ENCODE measurements around the gene NBL1. TPM values are rescaled to one million over a fixed set of nuclear protein-coding genes. Genes with fewer than 3 reads are reported as not detected.

The NBL1 gene
- total RNA-seq, 2 donors from 2014 or later = 53.0 to 63.7 TPM

DNA sequence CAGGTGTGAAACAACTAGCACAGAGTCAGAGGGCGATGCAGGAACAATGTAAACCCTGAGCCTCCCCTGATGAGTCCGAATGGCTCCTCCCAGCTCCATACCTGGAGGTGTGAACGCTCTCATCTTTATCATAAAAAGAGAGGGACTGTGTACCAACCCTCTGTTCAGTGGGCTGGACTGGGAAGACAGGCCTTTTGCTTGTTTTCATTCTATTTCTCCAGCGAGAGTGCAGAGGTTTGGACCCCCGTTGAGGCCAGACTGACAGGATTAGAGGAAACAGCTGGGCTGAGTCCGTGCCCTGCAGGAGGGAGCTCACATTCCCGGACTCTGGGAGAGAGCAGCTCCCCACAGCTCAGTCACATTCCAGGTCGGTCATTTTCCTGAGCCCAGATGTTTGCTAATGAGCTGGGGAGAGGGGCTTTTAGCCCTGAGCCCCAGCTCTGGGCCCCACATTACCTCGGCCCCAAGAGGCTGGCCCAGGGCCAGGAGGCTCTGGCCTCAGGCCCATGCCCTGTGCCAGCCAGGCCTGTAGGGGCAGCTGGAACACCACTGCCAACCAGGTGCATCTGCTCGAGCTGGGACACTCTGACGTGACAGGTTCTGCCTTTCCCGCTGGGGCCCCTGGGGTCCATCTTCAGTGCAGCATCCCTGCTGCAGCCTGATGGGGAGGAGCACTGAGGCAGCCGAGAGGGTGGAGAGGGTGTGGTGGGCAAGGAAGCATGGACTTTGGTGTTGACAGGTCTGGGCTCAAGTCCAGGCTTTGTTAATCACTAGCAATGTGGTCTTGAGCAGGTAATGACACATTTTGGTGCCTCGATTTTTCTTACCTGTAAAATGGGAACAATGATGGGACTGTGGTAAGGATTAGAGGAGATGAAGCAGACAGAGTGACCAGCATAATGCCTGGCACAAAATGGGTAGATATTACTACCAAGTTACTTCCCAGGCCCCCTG is 3.5 kb upstream of the NBL1 start:
- DNase-seq = no peak
- ATAC-seq = no peak
- intact Hi-C loops (cut with DNase I) = no loop called here

DNA sequence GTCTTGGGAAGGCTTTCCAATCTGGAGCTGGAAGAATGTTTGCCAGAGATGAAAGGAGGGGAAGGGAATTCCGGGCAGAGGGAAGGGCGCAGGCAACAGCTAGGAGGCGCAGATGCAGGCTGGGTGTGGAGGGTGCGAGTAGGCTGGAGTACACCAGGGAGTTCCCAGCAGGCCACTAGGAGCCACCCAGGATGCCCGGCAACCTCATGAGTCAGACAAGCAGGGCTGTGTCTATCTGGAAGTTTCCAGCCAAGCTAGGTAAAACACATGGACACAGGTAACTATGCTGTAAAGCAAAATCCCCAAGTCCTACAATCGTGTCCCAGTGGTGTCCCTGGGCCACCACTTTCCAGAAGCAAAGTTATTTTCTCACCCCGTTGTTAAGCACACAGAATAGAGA is 990 bp upstream of the NBL1 start:
- ATAC-seq (peak in 1 of 2 donors; percentile 12), DNase-seq (peak; percentile 28)
- intact Hi-C loops (cut with DNase I) = no loop called here

DNA sequence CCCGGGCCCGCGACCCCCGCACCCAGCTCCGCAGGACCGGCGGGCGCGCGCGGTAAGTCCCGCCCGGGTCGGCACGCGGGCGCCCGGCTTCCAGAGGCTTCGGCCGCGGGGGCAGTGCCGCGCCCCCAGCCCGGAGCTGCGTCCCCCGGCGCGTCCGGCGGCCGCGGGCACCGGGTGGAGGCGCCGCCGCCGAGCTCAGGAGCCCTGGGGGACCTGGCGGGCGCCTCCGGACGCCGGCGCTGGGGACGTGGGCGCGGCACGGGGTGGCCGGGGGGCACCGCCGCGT is 227 bp downstream of the NBL1 start:
- intact Hi-C loops (cut with DNase I) = no loop called here
- ATAC-seq = peak in 1 of 2 donors; percentile 4

DNA sequence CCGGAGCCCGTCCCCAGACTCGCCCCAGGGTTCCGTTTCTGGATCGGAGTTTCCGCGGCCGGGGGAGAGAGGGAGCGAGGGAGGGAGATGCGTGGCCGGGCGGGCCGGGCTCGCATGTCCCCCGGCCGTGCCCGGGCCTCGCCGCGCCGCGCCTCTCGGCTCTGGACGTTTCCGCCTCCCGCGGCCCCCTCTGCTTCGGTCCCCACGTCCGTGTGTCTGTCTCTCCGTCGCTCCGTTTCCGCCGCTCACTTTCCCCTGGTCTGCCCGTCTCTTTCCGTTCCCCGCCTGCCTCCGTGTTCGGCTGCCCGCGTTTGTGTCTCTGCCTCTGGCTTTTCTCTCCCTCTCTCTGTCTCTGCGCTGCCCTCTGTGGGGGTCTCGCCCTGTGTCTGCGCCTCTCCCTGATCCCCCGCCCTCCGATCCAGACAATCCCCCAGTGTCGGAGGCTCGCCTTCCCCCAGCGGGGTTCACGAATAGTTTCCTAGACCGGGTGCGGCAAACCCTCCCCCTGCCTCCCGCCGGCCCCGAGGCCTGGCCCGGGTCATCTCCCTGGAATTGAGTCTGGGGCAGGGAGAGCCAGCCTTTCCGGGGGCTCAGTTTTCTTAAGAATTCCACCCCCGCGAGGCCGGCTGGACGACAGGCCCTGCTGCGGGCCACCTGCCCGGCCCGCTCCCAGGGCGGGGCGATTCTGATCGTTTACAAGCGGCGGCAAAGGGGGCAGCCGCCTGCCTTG is 735 bp downstream of the NBL1 start:
- DNase-seq (peak; percentile 54), ATAC-seq (peak; percentile 10 to 36)
- intact Hi-C loops (cut with DNase I) = loop anchor here in 1 of 2 donors (5.0 kb wide), 1 partner anchor 48 kb away; a partner anchor contains a TSS

More for the DNA sequence above, 227 bp downstream of the NBL1 start:
- peak; percentile 17 for DNase-seq

DNA sequence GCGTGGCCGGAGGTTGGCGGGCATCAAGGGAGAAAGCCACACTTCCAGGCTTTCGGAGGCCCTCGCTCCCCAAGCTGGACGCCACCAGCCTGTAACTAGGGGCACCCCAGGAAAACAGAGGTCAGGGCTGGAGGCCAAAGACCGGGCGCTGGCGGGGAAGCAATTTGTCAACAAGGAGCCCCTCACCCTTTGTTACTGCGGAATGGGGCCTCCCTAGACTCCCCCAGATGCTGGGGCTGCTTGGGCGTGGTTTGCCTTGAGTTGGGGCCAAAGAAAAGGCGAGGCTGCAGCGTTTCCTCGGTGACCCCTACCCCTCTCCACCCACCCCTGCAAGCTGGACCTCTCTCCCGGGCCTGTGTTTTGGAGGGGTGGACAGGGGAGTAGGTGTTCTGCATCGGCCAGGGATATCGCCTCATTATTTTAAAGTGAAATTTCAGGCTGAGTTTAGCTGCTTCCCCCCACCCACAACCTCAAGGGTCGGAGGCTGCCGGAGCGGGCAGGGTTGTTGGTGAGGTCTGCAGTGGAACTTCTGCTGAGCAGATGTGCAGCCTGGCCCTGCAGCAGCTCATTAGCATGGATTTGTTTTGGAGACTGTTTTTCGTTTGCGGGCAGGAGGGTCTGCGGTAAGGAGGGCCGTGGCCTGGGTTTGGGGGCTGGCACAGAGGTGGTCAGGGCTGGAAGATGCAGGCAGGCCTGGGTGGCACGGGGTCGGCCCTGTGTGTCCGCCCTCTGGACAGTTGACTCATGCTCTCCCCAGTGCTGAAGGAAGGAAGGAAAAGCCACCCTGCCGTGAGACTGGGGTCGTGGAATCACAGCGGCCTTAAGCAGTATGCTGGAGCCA is 1.5 kb downstream of the NBL1 start:
- ATAC-seq (no peak), DNase-seq (peak; percentile 24)
- intact Hi-C loops (cut with DNase I) = loop anchor here in 1 of 2 donors (5.0 kb wide), 1 partner anchor 48 kb away; a partner anchor contains a TSS

DNA sequence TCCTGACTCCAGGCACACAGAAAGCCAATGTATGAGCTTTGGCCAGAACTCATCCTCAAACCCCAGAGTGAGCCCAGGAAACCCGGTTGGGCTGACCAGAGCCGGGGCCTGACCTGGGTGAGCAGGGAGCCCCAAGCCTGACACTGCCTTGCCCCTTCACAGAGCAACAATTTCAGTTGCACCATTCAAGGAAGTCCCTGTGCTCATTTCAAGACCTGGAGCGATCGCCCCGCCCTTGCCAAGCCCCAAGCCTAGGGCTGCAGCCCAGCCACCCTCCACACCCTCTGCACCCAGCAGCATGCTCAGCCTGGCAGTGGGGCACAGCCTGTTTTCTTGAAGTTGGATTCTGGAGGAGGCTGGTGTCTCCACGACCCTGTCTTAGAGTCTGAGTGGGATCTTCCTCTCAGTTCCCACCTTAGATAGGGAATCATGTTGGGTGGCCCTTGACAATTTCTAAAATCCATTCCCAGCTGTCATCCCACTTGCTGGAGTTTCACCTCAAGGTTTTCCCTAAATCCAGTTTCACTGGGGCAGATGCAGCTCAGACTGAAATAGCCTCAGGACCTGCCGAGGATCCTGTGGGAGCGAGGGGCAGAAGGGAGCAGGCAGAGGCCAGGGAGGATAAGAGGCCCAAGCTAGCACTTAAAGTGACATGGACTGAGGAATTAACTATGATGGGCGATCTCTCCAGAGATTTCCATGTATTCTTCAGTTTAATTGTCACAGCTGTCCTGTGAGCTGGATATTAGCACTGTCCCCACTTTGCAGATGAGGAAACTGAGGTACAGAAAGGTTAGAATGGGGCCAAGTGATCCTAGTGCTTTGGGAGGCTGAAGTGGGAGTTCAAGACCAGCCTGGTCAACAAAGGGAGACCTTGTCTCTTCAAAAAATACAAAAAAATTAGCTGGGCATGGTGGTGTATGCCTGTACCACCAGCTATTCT is 2.5 kb downstream of the NBL1 start:
- DNase-seq = peak; percentile 34
- ATAC-seq = no peak
- intact Hi-C loops (cut with DNase I) = loop anchor here in 1 of 2 donors (5.0 kb wide), 1 partner anchor 49 kb away; a partner anchor contains a TSS

DNA sequence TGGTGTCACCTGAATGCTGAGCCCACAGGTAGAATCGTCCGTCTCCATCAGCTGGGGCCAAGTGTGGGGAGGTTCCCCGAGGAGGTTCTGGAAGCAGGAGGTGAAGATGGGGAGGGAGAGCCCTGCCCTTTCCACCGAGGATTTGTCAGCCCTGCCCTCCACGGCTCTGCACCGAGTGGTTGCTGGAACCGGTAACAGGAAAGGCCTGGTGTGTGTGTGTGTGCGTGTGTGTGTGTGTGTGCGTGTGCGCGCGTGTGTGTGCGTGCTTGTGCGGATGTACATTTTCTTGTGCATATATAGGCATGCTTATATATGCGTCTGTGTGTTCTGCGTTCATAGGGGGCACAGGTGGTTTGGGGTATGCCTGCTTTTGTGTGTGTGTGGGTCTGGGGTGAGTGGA is 3.5 kb downstream of the NBL1 start:
- intact Hi-C loops (cut with DNase I) = loop anchor here in 1 of 2 donors (5.0 kb wide), 1 partner anchor 50 kb away; a partner anchor contains a TSS
- DNase-seq (peak; percentile 55), ATAC-seq (no peak)

DNA sequence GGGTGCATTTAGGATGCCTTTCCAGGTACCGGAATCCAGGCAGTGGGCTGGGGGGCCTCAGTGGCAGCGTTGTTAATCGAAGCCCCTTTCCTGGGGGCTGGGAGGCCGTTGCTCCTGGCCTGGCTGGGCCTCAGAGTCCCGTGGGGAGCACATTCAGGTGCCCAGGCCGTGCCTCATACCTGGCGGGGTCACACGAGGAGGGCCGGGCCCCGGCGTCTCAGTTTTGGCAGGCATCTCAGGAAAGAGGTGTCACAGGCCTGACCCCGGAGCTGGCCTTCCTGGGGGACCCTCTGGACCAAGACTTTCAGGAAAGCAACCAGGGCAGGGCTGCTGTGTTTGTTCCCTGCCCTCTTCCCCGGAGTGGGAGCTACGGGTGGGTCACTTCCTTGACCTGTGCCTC is 4.1 kb downstream of the NBL1 start:
- ATAC-seq = no peak
- intact Hi-C loops (cut with DNase I) = loop anchor here in 1 of 2 donors (5.0 kb wide), 1 partner anchor 51 kb away; a partner anchor contains a TSS
- DNase-seq = peak; percentile 17

DNA sequence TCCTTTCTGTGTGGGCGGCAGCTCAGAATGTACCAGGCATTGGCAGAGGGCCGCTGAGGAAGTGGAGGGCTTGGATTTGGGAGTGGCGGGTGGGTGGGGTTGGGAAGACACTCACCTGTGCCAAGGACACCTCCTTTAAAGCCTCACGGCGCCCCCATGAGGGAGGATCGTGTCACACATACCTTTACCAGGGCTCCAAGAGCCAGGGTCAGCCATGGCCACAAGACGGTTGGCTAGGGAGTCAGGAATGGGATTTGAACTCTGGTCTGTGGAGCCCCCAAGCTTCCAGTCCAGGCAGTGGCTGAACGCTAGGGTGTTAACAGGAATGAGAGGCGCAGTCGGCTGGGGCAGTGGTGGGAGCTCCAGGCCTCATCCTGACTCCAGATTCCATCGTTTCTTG is 4.6 kb downstream of the NBL1 start:
- intact Hi-C loops (cut with DNase I) = loop anchor here in 1 of 2 donors (5.0 kb wide), 1 partner anchor 51 kb away; a partner anchor contains a TSS
- no peak for ATAC-seq

DNA sequence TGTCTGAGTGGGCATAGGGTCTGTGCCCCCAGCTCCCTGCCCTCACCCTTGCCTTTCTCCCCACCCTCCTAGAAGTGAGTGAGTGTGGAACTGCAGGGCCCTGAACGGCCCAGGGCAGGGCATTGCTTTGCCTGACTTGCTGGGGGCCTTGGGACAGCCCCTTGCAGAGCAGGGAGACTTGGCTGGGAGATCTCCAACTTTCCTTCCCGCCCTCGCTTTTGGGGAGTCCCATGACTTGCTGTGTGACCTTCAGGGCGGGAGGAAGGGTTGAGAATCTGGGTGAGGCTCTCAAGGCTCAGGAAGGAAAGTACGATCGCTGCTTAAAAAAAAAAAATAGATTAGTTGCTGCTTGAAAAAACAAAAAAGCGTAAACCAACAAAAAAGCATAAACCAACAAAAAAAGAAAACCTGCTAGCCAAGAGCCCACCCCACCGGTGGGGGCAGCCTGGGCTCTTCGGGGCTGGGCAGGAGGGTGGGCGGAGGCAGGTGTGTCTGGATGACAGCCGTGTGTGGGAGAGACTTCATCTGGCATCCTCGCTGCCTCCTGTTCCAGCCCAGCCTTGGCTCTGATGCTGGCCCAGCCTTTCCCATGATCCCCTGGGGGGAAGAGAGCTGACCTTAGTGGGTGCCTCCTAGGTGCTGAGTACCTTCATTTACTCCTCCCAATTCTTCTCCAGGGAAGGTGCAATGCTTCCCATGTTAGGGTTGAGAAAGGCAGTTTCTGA is 6.5 kb downstream of the NBL1 start:
- peak; percentile 44 for DNase-seq
- ATAC-seq = peak; percentile 27 to 67
- intact Hi-C loops (cut with DNase I) = loop anchor here (2.0 to 10.0 kb wide), 7 partner anchors 158 to 396 kb away; partner anchors contain the start of genes CAPZB (in 1 of the 2), EMC1 (in 1 of the 2) and MRTO4 (in 1 of the 2)

More for the DNA sequence above, 4.6 kb downstream of the NBL1 start:
- DNase-seq = peak; percentile 19

DNA sequence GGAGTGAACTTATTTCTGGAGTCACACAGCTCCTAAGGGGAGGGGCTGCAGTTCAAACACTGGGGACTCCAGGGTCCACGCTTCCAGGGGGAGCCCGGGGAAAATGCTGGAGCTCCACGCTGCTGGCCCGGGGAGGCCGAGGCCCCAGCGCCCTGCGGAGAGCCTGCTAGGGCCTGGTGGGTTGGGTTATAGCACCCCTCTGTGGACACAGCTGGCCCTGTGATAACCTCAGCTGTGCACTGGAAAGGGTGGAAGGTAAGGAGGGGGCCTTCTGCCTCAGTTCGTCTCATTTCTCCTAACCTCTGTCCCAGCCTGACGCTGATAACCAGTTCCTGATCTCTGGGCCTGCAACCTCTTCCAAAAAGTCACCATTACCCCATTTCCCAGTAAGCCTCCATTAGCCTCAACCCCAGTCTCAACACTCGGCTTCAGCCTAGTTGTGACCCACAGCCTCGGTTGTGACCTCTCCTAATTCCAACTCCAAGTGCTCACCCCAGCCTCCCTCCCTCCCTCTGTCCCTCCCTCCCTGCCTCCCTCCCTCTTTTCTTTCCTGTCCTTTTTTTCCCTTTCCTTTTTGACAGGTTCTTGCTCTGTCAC is 7.1 kb downstream of the NBL1 start:
- intact Hi-C loops (cut with DNase I) = loop anchor here (2.0 to 10.0 kb wide), 7 partner anchors 159 to 396 kb away; partner anchors contain the start of genes CAPZB (in 1 of the 2), EMC1 (in 1 of the 2) and MRTO4 (in 1 of the 2)
- ATAC-seq (peak; percentile 83 to 89), DNase-seq (peak; percentile 66)

DNA sequence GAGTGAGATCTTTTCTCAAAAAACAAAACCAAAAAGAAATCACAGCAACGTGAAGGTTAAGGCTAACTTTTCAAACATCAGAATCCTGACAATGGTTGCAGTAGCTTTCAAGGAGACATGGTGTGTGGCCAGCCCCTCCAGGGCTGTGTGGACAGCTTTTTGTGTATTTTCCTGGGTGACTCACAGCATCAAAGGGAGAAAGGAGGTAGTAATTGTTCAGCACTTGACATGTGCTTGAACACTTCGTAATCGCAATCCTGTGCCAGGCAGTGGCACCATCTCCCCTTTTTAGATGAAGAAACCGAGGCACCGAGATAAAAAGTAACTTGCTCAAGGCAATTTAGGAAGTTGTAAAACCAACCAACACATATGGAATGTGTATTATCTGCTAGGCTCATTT is 10.3 kb downstream of the NBL1 start:
- ATAC-seq = no peak
- DNase-seq = no peak
- intact Hi-C loops (cut with DNase I) = loop anchor here (5.0 to 10.0 kb wide), 6 partner anchors 162 to 400 kb away; partner anchors contain the start of genes CAPZB (in 1 of the 2), EMC1 (in 1 of the 2) and MRTO4 (in 1 of the 2)

DNA sequence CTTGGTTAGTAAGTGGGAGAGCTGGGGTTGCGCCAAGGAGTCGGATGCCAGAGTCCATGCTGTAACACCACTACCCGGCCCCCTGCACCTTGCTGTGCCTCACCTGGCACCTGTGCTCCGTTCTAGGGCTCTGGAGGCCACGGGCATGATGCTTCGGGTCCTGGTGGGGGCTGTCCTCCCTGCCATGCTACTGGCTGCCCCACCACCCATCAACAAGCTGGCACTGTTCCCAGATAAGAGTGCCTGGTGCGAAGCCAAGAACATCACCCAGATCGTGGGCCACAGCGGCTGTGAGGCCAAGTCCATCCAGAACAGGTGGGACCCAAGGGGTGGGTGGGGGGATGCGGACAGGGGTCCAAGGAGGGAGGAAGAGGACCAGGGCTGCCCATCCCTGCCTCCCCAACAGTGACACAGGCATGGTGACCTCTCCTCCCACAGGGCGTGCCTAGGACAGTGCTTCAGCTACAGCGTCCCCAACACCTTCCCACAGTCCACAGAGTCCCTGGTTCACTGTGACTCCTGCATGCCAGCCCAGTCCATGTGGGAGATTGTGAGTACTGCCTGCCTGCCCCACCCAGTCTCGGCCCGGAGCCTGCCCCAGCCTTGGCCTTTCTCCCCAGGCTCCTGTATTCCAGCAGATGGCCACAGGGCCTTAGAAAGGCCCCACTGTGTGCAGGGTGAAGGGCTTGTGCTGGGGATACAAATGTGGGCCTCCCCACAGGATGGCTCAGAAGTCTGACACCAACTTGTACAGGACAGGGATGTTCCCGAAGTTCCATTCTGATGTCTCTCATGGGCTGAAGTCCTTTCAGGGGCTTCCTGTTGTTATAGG is 11.0 kb downstream of the NBL1 start:
- intact Hi-C loops (cut with DNase I) = loop anchor here (5.0 to 10.0 kb wide), 6 partner anchors 163 to 400 kb away; partner anchors contain the start of genes CAPZB (in 1 of the 2), EMC1 (in 1 of the 2) and MRTO4 (in 1 of the 2)
- no peak for ATAC-seq
- DNase-seq = peak; percentile 36

DNA sequence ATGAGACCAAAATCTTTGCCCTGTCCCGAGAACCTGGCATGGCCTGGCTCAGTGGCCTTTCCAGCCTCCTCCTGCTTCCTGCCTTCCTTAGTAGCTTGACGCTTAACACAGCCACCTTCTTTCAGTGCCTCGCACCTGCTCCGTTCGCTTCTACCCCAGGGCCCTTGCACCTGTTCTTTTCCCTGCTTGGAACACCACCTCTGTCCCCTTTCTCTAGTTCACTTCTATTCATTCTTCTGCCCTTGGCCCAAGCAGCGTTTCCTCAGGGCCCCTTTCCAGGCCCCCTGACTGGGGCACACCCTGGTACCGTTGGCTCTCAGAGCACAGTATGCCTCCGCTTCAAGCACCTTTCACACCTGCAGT is 11.6 kb downstream of the NBL1 start:
- ATAC-seq = no peak
- intact Hi-C loops (cut with DNase I) = loop anchor here (10.0 kb wide), 3 partner anchors 171 to 401 kb away; partner anchors contain the start of genes CAPZB (in 1 of the 2), EMC1 (in 1 of the 2) and MRTO4 (in 1 of the 2)
- no peak for DNase-seq

DNA sequence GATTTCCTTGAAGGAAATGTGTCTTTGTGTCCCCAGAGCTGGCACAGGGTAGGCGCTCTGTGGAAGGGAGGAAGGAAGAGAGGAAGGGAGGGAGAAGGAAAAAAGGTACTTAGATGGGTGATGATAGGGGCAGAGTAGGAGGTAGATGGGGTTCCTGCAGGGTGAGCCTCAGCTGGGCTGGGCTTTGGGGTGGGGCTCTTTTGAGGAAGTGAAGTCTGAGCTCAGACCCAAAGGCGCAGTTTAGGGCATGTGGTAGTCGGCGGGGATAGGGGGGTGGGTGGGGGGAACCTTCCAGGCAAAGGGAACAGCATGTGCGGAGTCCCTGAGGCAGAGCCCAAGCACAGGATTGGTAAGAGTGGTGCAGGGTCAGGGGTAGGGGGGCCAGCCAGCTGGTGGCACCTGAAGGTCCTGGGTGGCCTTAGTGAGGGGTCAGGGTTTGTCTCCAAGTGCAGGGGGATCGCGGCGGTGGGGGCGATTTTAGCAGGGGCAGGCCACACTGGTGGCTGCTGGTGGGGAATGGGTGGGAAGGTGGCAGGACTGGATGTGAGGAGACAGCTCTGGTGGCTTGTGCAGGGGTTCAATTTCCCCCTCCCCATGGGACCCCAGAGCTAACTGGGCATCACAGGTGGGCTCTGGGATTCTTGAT is 12.1 kb downstream of the NBL1 start:
- intact Hi-C loops (cut with DNase I) = loop anchor here (10.0 kb wide), 3 partner anchors 171 to 401 kb away; partner anchors contain the start of genes CAPZB (in 1 of the 2), EMC1 (in 1 of the 2) and MRTO4 (in 1 of the 2)
- ATAC-seq = no peak
- DNase-seq = no peak

All from left cardiac atrium (tissue), 4 donors.